Measurements from ENCODE around the gene TRIM69.
"Not testable (repeated sequence)": the region's sequence is repeated elsewhere in the genome, so short reads cannot be mapped to it uniquely, and the experiment has no call there.

Gene TRIM69

DNA sequence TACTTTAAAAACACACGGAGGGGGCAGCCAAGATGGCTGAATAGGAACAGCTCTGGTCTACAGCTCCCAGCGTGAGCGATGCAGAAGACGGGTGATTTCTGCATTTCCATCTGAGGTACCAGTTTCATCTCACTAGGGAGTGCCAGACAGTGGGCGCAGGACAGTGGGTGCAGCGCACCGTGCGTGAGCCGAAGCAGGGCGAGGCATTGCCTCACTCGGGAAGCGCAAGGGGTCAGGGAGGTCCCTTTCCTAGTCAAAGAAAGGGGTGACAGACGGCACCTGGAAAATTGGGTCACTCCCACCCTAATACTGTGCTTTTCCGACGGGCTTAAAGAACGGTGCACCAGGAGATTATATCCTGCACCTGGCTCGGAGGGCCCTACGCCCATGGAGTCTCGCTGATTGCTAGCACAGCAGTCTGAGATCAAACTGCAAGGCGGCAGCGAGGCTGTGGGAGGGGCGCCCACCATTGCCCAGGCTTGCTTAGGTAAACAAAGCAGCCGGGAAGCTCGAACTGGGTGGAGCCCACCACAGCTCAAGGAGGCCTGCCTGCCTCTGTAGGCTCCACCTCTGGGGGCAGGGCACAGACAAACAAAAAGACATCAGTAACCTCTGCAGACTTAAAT, 3.0 kb downstream of the TRIM69 start:
- not testable (repeated sequence) for DNase-seq (ENCODE audit: low read depth)

DNA sequence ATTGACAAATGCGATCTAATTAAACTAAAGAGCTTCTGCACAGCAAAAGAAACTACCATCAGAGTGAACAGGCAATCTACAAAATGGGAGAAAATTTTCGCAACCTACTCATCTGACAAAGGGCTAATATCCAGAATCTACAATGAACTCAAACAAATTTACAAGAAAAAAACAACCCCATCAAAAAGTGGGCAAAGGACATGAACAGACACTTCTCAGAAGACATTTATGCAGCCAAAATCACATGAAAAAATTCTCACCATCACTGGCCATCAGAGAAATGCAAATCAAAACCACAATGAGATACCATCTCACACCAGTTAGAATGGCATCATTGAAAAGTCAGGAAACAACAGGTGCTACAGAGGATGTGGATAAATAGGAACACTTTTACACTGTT, 7.1 kb downstream of the TRIM69 start:
- not testable (repeated sequence) for DNase-seq (ENCODE audit: low read depth)

DNA sequence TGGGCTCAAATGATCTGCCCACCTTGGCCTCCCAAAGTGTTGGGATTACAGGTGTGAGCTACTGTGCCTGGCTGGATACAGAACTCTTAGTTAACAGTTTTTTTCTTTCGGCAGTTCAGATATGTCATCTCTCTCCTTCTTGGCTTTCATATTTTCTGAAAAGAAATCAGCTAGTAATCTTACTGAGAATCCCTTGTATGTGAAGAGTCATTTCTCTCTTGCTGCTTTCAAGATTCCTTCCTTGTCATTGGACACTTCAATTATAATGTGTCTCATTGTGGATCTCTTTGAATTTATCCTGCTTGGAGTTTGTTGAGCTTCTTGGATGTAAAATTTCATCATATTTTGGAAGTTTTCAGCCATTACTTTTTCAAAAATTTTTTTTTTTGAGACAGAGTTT, 17.0 kb downstream of the TRIM69 start:
- no peak for DNase-seq (ENCODE audit: low read depth)

DNA sequence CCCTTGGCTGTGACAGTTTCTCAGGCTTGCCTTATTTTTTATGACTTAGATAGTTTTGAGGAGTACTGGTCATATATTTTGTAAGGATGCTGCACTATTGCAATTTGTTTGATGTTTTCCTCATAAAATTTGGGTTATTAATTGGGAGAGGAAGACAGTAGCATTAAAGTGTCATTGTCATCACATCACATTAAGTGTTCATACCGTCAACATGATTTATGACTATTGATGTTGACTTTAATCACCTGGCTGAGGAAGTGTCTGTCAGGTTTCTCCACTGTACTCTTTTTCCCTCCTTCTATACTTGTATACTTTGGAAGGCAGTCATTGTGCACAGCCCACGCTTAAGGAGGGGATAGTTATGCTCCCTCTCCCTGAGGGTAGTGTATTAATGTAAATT, 26.9 kb downstream of the TRIM69 start:
- DNase-seq (ENCODE audit: low read depth): no peak

DNA sequence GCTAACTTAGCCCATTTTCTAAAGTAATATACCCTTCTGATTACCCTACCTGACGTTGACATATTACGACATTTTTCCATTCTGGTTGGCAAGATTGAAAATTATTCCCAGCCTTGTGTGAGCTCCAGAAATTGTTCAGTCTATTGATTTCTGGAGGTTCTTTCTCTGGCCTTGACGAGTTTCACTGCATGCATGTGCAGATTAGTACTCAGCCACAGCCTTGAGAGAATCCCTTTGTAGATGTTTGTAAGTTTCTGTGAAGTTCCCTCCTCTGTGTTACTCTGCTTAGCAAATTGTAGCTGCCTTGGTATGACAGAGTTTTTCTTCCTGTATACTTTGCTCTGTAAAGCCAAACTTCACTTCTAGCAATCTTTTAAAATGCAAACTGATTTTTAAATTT, 27.5 kb downstream of the TRIM69 start:
- no peak for DNase-seq (ENCODE audit: low read depth)

DNA sequence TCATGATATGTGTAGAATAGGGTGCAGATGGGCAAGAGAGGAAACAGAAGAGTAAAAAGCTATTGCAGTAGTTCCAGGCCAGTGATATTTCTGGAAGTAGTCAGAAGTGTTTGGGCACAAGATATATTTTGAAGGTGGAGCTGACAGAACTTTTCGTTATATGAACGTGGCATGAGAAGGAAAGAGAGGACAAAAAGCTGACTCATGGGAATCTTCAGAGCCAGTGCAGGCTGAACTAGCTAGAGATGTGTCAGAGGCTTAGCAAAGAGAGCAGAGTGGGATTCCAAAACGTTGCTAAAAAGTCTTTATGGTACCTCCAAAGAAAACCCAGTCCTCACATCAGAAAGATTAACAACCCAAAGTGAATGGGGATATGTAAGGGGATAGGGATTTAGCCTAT, 28.7 kb downstream of the TRIM69 start:
- DNase-seq (ENCODE audit: low read depth): no peak

DNA sequence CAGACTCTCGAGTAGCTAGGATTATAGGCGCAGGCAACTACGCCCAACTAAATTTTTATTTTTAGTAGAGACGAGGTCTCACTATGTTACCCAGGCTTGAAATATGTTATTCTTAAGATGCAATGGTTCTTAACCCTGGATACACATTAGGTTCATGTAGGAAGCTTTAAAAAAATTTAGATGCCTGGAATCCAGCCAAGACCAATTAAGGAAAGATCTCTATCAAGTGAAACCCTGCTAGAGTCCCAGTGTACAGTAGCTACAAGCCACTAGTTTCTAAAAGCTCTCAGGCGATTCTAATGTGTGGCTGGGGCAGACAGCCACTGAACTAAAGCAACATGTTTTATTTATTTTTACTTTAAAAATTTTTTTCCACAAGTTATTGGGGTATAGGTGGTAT, 33.2 kb downstream of the TRIM69 start:
- no peak for DNase-seq (ENCODE audit: low read depth)

DNA sequence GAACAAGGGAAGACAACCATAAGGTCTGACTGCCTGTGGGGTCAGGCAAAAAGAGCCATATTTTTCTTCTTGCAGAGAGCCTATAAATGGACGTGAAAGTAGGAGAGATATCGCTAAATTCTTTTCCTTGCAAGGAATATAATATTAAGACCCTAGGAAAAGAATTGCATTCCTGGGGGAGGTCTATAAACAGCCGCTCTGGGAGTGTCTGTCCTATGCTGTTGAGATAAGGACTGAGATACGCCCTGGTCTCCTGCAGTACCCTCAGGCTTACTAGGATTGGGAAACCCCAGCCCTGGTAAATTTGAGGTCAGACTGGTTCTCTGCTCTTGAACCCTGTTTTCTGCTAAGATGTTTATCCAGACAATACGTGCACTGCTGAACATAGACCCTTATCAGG, 34.4 kb downstream of the TRIM69 start:
- DNase-seq (ENCODE audit: low read depth): not testable (repeated sequence)

DNA sequence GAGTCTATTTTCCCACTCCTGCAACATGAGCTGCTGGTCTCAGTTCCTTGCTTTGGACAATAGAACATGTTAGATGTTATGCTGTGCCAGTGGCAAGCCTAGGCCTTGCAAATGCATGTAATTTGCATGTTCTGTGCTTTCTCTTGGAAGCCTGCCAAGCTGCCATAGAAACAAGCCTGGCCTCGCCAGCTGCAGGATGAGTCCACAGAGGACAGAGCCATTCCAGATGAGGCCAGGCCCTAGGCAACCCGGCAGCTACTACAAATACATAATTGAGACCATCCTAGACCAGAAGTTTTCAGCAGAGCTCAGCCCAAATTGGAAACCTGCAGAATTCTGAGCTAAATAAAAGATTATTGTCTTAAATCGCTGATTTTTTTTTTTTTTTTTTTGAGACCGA, 39.6 kb downstream of the TRIM69 start:
- DNase-seq (ENCODE audit: low read depth): no peak

DNA sequence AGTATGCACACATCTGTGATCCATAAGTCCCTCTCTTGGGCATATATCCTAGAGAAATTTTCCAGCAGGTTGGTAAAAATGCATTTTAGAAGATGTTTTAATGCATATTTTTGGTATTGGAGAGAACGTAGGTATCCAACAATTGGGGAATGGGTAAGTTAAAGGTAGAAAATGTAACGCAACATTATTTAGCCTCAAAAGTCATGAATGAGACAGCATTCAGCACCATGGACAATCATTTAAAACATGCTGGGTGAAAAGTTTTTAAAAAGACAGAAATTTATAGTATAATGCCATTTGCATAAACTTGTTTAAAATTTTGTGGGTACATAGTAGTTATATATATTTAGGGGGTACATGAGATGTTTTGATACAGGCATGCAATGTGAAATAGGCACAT, 43.4 kb downstream of the TRIM69 start:
- no peak for DNase-seq (ENCODE audit: low read depth)

DNA sequence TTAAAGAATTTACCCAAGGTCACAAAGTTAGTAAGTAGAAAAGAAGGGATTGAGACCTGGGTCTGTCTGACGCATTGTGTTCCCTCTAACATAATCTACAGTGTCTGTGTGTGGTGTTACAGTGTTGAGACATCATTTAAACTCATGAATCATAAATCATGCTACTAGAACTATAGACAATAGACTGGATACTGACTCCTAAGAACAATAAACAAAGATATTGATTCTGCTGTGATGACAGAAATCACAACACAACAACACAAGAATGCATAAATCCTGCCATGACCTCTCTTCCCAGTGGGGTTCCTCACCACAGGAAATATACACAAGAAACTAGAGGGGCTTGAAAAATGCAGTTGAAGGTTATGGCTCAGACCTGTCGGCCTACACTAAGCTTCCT, 44.3 kb downstream of the TRIM69 start:
- DNase-seq (ENCODE audit: low read depth): no peak

DNA sequence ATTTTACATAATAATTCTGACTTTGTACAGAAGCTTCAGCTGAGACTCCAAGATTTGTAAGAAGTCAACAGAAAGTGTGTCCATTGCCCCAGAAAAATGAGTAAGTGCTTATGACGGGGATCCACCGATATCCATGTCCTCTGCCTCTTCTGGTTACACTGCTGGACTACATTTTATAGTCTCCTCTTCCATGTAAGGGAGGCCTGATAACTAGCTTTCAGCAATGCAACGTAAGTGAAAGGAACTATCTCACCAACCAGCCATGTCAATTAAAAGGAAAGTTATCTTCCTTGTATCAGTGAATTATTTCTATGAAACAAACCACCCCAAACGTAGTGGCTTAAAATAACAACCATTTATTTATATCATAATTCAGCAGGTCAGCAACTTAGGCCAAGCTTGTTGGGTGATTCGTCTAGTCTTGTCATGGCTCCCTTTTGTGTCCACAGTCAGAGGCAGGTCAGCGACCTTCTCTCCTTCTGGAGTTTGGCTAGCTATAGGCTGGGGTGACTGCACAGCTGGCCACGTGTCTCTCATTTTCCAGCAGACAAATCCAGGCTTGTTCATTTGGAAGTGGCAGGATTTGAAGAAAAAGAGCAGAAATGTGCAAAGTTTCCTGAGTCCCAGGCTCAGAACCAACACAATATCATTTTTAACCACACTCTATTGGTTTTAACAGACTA, 44.9 kb downstream of the TRIM69 start:
- no peak for DNase-seq (ENCODE audit: low read depth)

DNA sequence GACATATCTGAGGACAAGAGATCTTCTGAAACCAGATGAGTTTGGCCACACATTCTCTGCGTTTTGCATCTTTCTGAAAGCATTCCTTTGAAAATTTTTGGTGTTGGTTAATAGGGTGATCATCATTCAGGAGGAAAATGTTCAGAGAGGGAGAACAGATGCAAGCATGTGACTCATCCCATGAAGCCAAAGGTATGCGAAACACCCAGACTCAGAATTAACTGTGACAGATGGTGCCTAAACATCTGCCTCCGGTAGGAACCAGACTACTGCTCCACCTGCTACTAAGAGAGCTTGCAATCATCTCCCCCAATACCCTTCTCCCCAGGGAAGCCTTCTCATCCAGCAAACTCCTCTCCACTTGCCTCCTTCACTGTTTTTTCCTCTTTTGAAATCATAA, 46.2 kb downstream of the TRIM69 start:
- DNase-seq (ENCODE audit: low read depth): no peak

DNA sequence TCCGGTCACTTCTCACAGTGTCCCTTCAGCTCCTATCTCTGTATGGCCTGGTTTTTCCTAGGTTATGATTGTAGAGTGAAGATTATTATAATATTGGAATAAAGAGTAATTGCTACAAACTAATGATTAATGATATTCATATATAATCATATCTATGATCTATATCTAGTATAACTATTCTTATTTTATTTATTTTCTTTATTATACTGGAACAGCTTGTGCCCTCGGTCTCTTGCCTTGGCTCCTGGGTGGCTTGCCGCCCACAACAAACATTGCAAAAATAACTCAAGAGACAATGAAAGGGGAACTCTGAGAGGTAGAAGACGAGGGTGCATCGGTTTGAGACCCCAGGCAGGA, 48.6 kb downstream of the TRIM69 start:
- DNase-seq (ENCODE audit: low read depth): not testable (repeated sequence)

DNA sequence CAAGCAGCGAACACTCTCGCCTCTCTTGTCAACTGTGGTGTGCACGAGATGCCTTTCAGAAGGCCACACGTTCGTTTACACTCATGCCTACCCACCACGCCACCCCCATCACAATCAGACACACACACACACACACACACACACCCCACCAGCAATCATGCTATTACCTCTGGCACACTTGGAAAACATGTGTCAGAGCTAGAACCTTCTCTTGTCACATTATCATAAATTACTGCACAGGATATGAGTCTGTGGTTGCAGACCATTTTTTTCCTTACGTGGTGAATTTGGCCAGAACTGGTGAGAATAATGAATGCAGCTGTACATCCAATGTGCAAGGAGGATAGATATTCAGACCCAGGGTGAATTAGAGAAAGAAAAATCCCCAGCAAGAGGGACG, 52.4 kb downstream of the TRIM69 start:
- no peak for DNase-seq (ENCODE audit: low read depth)

DNA sequence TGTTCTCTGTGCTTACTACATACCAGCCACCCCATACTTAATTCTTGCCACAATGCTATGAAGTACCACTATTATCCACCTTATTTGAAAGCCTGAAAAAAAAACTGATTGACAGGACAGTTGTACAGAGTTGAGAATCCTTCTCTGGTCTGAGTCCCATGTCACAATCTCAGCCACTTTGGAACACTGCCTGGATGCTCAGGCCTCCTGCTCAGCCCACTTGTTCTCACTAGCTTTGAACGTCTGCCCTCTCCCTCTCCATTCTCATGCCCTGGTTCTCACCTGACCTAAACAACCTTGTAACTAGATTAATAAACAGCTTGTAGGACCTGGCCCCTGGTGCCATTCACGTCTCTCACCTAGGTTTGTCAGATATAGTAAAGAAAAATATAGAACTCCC, 53.9 kb downstream of the TRIM69 start:
- no peak for DNase-seq (ENCODE audit: low read depth)

DNA sequence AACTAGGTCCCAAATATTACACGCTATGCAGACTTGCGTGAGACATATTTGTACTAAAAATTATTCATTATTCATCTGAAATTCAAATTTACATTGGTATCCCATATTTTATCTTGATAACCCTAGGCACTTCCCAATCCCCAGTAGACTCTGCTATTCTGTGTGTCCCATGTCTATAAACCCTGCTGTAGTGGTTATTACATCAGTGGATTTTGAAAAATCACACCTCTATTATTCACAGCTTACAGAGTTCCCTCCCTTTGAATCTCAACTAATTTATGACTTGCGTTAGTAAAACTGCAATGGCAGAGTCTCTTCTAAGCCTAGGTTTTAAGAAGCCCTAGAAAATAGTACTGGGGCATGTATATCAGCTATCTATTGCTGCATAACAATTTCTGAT, 54.3 kb downstream of the TRIM69 start:
- no peak for DNase-seq (ENCODE audit: low read depth)

DNA sequence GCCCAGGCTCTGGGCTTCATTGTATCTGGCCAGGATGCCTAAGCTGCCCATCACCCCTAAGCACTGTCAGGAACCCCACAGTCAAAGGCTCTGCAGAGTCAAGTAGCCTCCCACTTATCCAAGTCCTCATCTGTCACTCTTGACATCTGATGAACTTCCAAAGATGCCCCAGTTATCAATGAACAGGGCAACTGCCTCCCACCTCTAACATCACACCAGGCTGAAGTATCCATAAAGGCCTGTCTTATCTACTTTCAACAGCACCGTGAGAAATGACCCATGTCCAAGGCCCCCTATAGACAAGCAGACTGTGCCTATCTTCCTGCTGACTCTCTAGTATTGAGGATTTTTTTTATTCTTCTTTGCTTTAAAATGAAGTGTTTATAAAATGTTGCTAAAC, 56.4 kb downstream of the TRIM69 start:
- DNase-seq (ENCODE audit: low read depth): no peak

DNA sequence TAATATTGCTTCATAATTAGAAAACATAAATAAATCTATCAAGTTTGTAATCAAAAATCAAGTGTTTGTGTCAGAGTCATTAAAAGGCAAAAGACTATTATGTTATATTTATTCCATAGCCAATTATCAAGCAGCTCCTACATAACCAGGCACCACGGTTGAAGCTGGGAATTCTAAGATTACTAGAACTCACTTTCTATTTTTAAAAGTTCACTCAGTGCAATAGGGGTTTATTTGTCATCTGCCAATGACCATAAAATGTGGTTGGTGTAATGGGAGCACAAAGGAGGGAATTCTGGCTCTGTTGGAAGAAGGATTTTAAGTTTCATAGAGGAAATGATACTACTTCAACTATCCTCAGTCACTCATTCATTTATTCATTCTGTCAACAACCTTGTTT, 57.7 kb downstream of the TRIM69 start:
- DNase-seq (ENCODE audit: low read depth): no peak

DNA sequence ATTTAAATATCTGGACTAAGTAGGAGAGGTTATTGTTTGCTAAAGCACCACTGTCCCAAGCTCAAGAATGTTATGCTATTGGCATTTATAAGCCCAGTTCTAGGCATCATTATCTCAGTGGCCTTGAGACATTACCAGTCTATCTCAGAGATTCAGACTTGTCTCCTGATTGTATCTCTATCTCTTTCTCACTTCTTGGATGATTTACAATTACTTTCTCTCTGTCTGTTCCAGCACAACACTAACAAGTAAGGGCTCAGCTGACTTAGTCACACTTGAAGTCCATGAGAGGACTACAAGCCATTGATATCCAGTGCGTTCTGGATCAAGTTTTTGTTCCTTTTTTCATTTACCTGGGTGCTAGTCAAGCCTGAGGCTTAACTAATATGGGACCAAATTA, 60.2 kb downstream of the TRIM69 start:
- no peak for DNase-seq (ENCODE audit: low read depth)

DNA sequence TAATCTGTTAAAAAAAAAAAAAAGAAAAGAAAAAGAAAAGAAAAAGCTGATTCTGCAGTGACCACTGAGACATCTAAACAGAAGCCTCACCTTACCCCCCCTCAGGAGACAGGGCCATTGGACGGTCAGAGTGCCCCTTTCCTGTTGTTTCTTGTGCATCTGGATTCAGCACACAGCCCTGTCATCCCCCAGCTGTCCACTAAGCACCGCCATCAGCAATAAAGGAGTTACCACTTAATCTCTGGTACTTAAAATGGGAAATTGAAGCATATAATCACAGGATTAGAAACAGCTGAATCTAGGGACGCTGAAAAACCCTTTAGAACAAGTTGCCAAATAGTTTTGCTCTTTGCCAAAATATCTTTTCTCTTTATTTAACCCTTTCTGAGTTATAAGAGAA, 62.5 kb downstream of the TRIM69 start:
- DNase-seq (ENCODE audit: low read depth): no peak

DNA sequence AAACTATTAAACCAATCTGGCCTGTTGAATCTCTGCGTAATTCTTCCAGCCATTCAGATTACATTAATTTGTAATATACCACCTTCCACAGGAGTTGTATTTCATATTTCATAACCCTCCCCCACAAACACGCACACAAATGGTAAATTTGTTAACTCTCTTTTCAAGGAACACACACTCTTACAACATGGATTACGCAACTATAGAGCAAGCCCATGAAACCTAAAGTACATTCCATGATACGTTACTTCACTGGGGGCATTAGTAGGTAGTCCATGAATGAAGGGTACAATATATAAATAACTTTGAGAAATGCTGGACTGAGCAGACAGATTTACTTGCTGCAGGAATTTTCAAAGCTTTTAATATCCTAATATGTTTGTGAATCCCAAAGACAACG, 65.0 kb downstream of the TRIM69 start:
- DNase-seq (ENCODE audit: low read depth): no peak

DNA sequence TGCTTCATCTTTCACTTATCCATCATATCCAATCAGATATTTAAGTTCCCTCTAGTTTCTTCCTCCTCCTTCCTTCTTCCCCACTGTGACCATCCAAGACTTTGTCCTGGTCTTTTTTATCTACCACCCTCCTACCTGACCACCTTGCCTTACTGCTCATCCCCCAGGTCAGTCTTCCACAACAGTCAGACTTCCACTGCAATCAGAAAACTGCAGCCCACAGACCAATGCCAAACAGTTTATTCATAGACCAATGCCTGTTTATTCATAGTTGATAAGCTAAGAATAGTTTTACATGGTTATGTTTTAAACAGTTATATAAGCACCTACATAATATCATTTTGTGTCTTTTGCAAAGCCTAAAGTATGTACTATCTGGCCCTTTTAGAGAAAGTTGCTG, 65.5 kb downstream of the TRIM69 start:
- DNase-seq (ENCODE audit: low read depth): no peak

DNA sequence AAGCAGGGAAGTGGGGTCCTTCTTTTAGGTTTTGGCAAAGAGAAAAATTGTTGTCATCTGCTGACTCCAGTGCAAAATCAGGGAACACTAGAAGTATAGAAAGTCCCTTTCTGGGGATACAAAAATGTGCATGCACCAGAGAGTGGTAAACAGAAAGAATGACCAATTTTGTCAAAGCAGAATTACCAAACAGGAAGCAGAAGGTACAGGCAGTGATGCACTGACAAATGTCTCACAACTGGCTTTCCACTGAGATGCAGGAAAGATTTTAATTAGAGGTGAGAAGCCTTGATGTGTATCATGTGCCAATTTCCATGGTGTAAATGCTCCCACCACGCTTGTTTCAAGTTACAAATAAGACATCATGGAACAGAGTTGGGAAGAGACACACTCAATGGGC, 66.0 kb downstream of the TRIM69 start:
- no peak for DNase-seq (ENCODE audit: low read depth)

Data from stimulated activated CD8-positive, alpha-beta memory T cell treated with anti-CD3 and anti-CD28 coated beads, Interleukin-15, amount 100 ng/mL, for 1 hour (primary cell).